IMR-90 (cell line): ENCODE results near the gene SLC6A6. TPM values are rescaled to one million over a fixed set of nuclear protein-coding genes. Genes with fewer than 3 reads are reported as not detected.

Experiments used
- ATAC-seq: fragments of 200-7000 bp; cut with Tn5 transposase; 2 replicates; pipeline ENCODE4 v1.9.1; 2020; ENCODE audit warnings: low read depth, mild to moderate bottlenecking, moderate library complexity
- BruUV-seq: library from RNA; stranded (reverse); fragments of 400-500 nt; replicated peaks from 2 replicates; lab custom pipeline; 2021; lab: Mats Ljungman, UMichigan
- CTCF ChIA-PET: fragments of 300-600 bp; formaldehyde crosslinking; extraction: SDS; loops from one replicate; lab custom pipeline; 2021; ENCODE audit warnings: antibody characterized with exemption; lab: Yijun Ruan, JAX
- POLR2A ChIA-PET: fragments of 300-600 bp; sonication (Branson Sonifier 250); formaldehyde crosslinking; loops from one replicate; lab custom pipeline; 2022; ENCODE audit warnings: antibody characterized with exemption; ENCODE audit not compliant: unreplicated experiment; lab: Charles Lee
- DNase-seq: peaks from one replicate; pipeline ENCODE4 v3.0.0; 2013
- H2AFZ ChIP-seq: replicated peaks from 2 replicates; pipeline ENCODE3; 2013; ENCODE audit warnings: low read length, mild to moderate bottlenecking; ENCODE audit not compliant: poor library complexity
- H2AK5ac ChIP-seq: 2 replicates; pipeline ENCODE4 v1.6.1; 2013; ENCODE audit warnings: low read depth, low read length, inconsistent platforms
- H2AK9ac ChIP-seq: replicated peaks from 2 replicates; pipeline ENCODE3; 2013; ENCODE audit warnings: mild to moderate bottlenecking, low read depth, low read length, moderate library complexity; ENCODE audit not compliant: poor library complexity
- H2BK120ac ChIP-seq: 2 replicates; pipeline ENCODE4 v1.6.1; 2013; ENCODE audit warnings: low read depth, low read length, inconsistent platforms
- H2BK15ac ChIP-seq: 3 replicates; pipeline ENCODE4 v1.6.1; 2013; ENCODE audit warnings: low read depth, low read length, inconsistent platforms
- H2BK20ac ChIP-seq: 2 replicates; pipeline ENCODE4 v1.6.1; 2013; ENCODE audit warnings: low read depth, mild to moderate bottlenecking, inconsistent platforms, low read length, moderate library complexity
- H2BK5ac ChIP-seq: 2 replicates; pipeline ENCODE4 v1.6.1; 2013; ENCODE audit warnings: mild to moderate bottlenecking, low read depth, low read length, inconsistent platforms; ENCODE audit not compliant: poor library complexity, severe bottlenecking
- H3K14ac ChIP-seq: replicated peaks from 2 replicates; pipeline ENCODE4 v1.6.1; 2013; ENCODE audit warnings: low read depth, low read length, inconsistent platforms
- H3K18ac ChIP-seq: 2 replicates; pipeline ENCODE4 v1.6.1; 2013; ENCODE audit warnings: low read depth, low read length, control low read depth
- H3K23ac ChIP-seq: 2 replicates; pipeline ENCODE4 v1.6.1; 2013; ENCODE audit warnings: low read depth, low read length, inconsistent platforms
- H3K27ac ChIP-seq: 2 replicates; pipeline ENCODE4 v1.5.1; 2013; ENCODE audit warnings: mild to moderate bottlenecking, control low read depth, low read length; ENCODE audit not compliant: insufficient read depth
- H3K27me3 ChIP-seq: 2 replicates; pipeline ENCODE4 v1.6.1; 2013; ENCODE audit warnings: low read length; ENCODE audit not compliant: control insufficient read depth, insufficient read depth
- H3K36me3 ChIP-seq: 2 replicates; pipeline ENCODE4 v1.6.1; 2013; ENCODE audit warnings: low read length, mixed read lengths; ENCODE audit not compliant: control insufficient read depth, insufficient read depth
- H3K4ac ChIP-seq: 2 replicates; pipeline ENCODE4 v1.6.1; 2013; ENCODE audit warnings: low read depth, low read length, inconsistent platforms
- H3K4me1 ChIP-seq: 2 replicates; pipeline ENCODE4 v1.6.1; 2013; ENCODE audit warnings: low read length, mixed read lengths; ENCODE audit not compliant: control insufficient read depth, insufficient read depth
- H3K4me2 ChIP-seq: 2 replicates; pipeline ENCODE4 v1.6.1; 2013; ENCODE audit warnings: low read depth, mild to moderate bottlenecking, control low read depth, low read length, moderate library complexity
- H3K4me3 ChIP-seq: 2 replicates; pipeline ENCODE4 v1.5.1; 2013; ENCODE audit warnings: low read depth, mild to moderate bottlenecking, control low read depth, low read length, moderate library complexity; ENCODE audit not compliant: insufficient read depth
- H3K56ac ChIP-seq: 2 replicates; pipeline ENCODE4 v1.6.1; 2013; ENCODE audit warnings: low read length, inconsistent platforms; ENCODE audit not compliant: insufficient read depth; ENCODE audit errors: extremely low read depth
- H3K79me1 ChIP-seq, 2 experiments: 2 replicates each; pipeline ENCODE4 v1.6.1; 2013; ENCODE audit warnings: low read length in 2 of 2, inconsistent platforms in 1 of 2, low read depth in 1 of 2
- H3K9ac ChIP-seq: 2 replicates; pipeline ENCODE4 v1.6.1; 2013; ENCODE audit warnings: low read depth, low read length, control low read depth
- H3K9me1 ChIP-seq: 2 replicates; pipeline ENCODE4 v1.6.1; 2013; ENCODE audit warnings: low read length, inconsistent platforms; ENCODE audit not compliant: insufficient read depth
- H3K9me3 ChIP-seq: 2 replicates; pipeline ENCODE4 v1.6.1; 2013; ENCODE audit warnings: low read length; ENCODE audit not compliant: control insufficient read depth, insufficient read depth
- H4K20me1 ChIP-seq: 2 replicates; pipeline ENCODE4 v1.6.1; 2013; ENCODE audit warnings: low read length, inconsistent platforms; ENCODE audit not compliant: insufficient read depth
- H4K5ac ChIP-seq: 2 replicates; pipeline ENCODE4 v1.6.1; 2013; ENCODE audit warnings: mild to moderate bottlenecking, low read depth, low read length, control low read depth
- H4K8ac ChIP-seq, 2 experiments: 2 replicates each; pipeline ENCODE4 v1.6.1; 2013; ENCODE audit warnings: low read depth in 2 of 2, low read length in 2 of 2, control low read depth in 1 of 2, inconsistent platforms in 1 of 2
- H4K91ac ChIP-seq: 2 replicates; pipeline ENCODE4 v1.6.1; 2013; ENCODE audit warnings: low read depth, low read length, inconsistent platforms; ENCODE audit not compliant: insufficient read depth
- FOS ChIP-seq: fragments of 150-350 bp; IDR thresholded peaks from 2 replicates; pipeline ENCODE4 v1.6.1; 2016; ENCODE audit warnings: low read depth, low read length
- POLR2A ChIP-seq: IDR thresholded peaks from 2 replicates; pipeline ENCODE4 v1.6.1; 2012; ENCODE audit warnings: mild to moderate bottlenecking, low read depth, low read length
- RAD21 ChIP-seq: IDR thresholded peaks from 2 replicates; pipeline ENCODE4 v1.6.1; 2012; ENCODE audit warnings: low read length, improper control_type of control experiment
- RCOR1 ChIP-seq: IDR thresholded peaks from 2 replicates; pipeline ENCODE4 v1.6.1; 2012; ENCODE audit warnings: mild to moderate bottlenecking, low read length, improper control_type of control experiment; ENCODE audit not compliant: insufficient replicate concordance
- RFX5 ChIP-seq: IDR thresholded peaks from 2 replicates; pipeline ENCODE4 v1.8.0; 2012; ENCODE audit warnings: low read depth, mild to moderate bottlenecking, low read length, moderate library complexity
- WGBS, 2 experiments: methylation state at CpG; one replicate each; pipeline versions ENCODE4 v1.1.5 to v1.1.7; 2013; ENCODE audit warnings: missing lambda C conversion rate in 2 of 2; ENCODE audit not compliant: insufficient read length in 1 of 2; ENCODE audit errors: extremely low coverage in 2 of 2; 5-methylcytosine and 5-hydroxymethylcytosine counted together
- dilution Hi-C: fragments of 300-500 bp; cut with HindIII; formaldehyde crosslinking; loops from one replicate; pipeline ENCODE4 v1.14.3; 2018; ENCODE audit warnings: low sequenced_read_pairs; ENCODE audit not compliant: unreplicated experiment
- in situ Hi-C: fragments of 300-500 bp; cut with MboI; formaldehyde crosslinking; loops from 3 replicates; pipeline ENCODE4 v1.14.3; 2019; ENCODE audit warnings: low sequenced_read_pairs, inconsistent platforms, mixed read lengths
- intact Hi-C: fragments of 100-400 bp; cut with micrococcal nuclease; formaldehyde crosslinking; loops from 2 replicates; pipeline ENCODE4 v1.10.0; 2022
- polyA plus RNA-seq, 3 experiments: library from polyadenylated mRNA; depleted of rRNA; stranded (reverse); fragments of >200 nt; gene quantifications; 2 replicates each; pipeline ENCODE4 v1.2.3, GENCODE V29; 2012; ENCODE audit warnings: low replicate concordance in 1 of 3
- total RNA-seq: library from RNA; depleted of rRNA; stranded (reverse); fragments of >200 nt; gene quantifications from 2 replicates; pipeline ENCODE4 v1.2.3, GENCODE V29; 2012

The SLC6A6 gene
- total and polyA plus RNA-seq, 2 of the 4 experiments (the other 2 are of a cell fraction) = 29.9 to 39.4 TPM

- dilution Hi-C loops = no loop called here
- in situ Hi-C loops = no loop called here
- WGBS, 2 experiments = 19% methylated on average over 5 of the region's 16 CpGs; no CpG with 5 or more reads in 1 of the 2 experiments
Measured at GRCh38 chr3:14522129-14522691, 119.8 kb downstream of the SLC6A6 start.

More at GRCh38 chr3:14522129-14522691, 119.8 kb downstream of the SLC6A6 start:
- H3K36me3 ChIP-seq = no peaks in the 10 kb centered on the region
- peaks cover 13% of the 10 kb centered on the region; the same call in 1 of the 2 replicates for H3K27me3 ChIP-seq
- no peaks in the 10 kb centered on the region for H3K79me1 ChIP-seq
- H3K4me3 ChIP-seq = no peak overlapping the region
- no peaks in the 10 kb centered on the region for H3K9me3 ChIP-seq
- peaks cover 2% of the 10 kb centered on the region; the same call in 1 of the 2 replicates for H3K4me1 ChIP-seq
- no peak overlapping the region for H4K91ac ChIP-seq
- H2BK15ac ChIP-seq = no peak overlapping the region
- H3K4me2 ChIP-seq = no peak overlapping the region
- no peak overlapping the region for H2AK5ac ChIP-seq
- no peak overlapping the region for H2AK9ac ChIP-seq
- CTCF ChIA-PET = no interaction called here
- no peak overlapping the region for H3K56ac ChIP-seq
- H3K23ac ChIP-seq = no peak overlapping the region
- POLR2A ChIA-PET = no interaction called here
- no peak overlapping the region for H3K18ac ChIP-seq
- H3K14ac ChIP-seq = no peak overlapping the region
- TF ChIP-seq RCOR1 (no peak), RFX5 (no peak), FOS (no peak), RAD21 (no peak), POLR2A (no peak)
- H2BK5ac ChIP-seq = no peak overlapping the region
- no peak overlapping the region for H2BK120ac ChIP-seq
- H4K5ac ChIP-seq = no peak overlapping the region
- no peak overlapping the region for H3K9ac ChIP-seq
- no TSS peak for BruUV-seq
- H3K27ac ChIP-seq = no peak overlapping the region
- intact Hi-C loops = no loop called here
- DNase-seq (no peak), ATAC-seq (no peak)
- no peak overlapping the region for H2BK20ac ChIP-seq
- no peaks in the 10 kb centered on the region for H4K20me1 ChIP-seq
- H4K8ac ChIP-seq = no peak overlapping the region
- H3K4ac ChIP-seq = no peak overlapping the region
- H2AFZ ChIP-seq = no peak overlapping the region
- H3K9me1 ChIP-seq = no peaks in the 10 kb centered on the region
